HG02588 (cell line): ENCODE data around the gene DDX6.
"Not testable (repeated sequence)": the region's sequence is repeated elsewhere in the genome, so short reads cannot be mapped to it uniquely, and the experiment has no call there.

ENCODE experiments used
- ATAC-seq: cut with Tn5 transposase; IDR thresholded peaks from one replicate; pipeline ENCODE4 v1.9.1; 2021; ENCODE audit warnings: mild to moderate bottlenecking, moderate library complexity; ENCODE audit not compliant: unreplicated experiment

Gene DDX6, protein sequence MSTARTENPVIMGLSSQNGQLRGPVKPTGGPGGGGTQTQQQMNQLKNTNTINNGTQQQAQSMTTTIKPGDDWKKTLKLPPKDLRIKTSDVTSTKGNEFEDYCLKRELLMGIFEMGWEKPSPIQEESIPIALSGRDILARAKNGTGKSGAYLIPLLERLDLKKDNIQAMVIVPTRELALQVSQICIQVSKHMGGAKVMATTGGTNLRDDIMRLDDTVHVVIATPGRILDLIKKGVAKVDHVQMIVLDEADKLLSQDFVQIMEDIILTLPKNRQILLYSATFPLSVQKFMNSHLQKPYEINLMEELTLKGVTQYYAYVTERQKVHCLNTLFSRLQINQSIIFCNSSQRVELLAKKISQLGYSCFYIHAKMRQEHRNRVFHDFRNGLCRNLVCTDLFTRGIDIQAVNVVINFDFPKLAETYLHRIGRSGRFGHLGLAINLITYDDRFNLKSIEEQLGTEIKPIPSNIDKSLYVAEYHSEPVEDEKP

GRCh38 chr11:118791111-118791960 is at the start of gene DDX6:
DDX6 (minus strand) TSS chr11:118791164; CDS start chr11:118786251, 4,913 bp downstream.
- peak; percentile 44 for ATAC-seq

- peak; percentile 70 for ATAC-seq
Observed at GRCh38 chr11:118838905-118839553, 48.1 kb upstream of the DDX6 start.

- ATAC-seq = no peak
Observed at GRCh38 chr11:118837868-118838267, 46.9 kb upstream of the DDX6 start.

- no peak for ATAC-seq
Observed at GRCh38 chr11:118834427-118835028, 43.6 kb upstream of the DDX6 start.

- no peak for ATAC-seq
Observed at GRCh38 chr11:118827118-118827517, 36.2 kb upstream of the DDX6 start.

DNA sequence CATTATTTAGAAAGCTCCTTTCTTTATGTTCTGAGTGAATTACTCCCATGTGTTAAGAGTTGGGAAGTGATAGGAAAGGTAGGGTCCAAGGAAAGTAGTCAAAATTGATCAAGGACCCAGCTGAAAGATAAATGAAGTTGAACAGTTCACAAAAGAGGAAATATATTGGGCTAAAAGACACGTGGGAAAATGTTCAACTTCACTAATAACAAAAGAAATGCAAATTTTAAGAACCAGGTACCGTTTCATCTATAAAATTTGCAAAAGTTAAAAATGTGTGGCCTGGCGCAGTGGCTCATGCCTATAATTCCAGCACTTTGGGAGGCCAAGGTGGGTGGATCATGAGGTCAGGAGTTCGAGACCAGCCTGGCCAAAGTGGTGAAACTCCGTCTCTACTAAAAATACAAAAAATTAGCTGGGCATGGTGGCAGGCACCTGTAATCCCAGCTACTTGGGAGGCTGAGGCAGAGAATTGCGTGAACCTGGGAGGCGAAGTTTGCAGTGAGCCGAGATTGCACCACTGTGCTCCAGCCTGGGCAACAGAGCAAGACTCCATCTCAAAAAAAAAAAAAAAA is 32.1 kb upstream of the DDX6 start:
- not testable (repeated sequence) for ATAC-seq

- peak; percentile 88 for ATAC-seq
Observed at GRCh38 chr11:118820412-118821357, 29.7 kb upstream of the DDX6 start.

DNA sequence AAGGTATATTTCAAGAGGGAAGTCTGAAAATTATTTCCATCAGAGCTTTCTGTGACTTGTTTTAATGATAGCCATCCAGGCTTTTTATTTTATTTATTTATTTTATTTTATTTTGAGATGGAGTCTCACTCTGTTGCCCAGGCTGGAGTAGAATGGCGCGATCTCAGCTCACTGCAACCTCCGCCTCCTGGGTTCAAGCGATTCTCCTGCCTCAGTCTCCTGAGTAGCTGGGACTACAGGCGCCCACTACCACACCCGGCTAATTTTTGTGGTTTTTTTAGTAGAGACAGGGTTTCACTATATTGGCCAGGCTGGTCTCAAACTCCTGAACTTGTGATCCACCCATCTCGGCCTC is 29.0 kb upstream of the DDX6 start:
- not testable (repeated sequence) for ATAC-seq

DNA sequence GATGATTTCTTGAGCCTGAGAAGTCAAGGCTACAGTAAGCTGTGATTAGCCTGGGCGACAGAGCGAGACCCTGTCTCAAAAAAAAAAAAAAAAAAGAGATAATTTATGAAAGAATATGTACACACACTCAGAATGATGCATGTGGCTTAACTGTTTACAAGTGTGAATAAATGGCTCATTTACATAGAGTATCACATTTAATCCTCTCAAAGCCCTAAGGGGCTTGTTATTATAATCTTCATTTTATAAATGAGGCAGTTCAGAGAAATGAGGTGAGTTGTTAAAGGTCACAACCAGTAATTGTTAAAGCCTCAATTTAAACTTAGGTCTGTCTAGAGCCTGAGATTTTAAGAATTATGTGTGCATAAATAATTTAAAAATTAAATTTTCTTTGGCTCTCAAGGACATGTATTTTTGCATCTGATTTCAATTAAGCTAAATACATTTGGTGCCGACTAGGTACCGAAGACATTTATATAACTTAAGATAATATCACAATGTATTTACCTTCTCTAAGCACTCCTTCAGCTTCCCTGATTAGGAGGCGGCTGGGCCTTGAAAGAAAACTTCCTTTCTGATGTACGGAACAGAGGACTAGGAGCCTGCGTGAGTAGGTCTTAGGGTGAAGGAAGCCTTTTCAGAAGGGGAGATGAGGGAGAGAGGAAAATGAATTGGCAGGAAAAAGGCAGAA is 28.5 kb upstream of the DDX6 start:
- ATAC-seq = no peak

DNA sequence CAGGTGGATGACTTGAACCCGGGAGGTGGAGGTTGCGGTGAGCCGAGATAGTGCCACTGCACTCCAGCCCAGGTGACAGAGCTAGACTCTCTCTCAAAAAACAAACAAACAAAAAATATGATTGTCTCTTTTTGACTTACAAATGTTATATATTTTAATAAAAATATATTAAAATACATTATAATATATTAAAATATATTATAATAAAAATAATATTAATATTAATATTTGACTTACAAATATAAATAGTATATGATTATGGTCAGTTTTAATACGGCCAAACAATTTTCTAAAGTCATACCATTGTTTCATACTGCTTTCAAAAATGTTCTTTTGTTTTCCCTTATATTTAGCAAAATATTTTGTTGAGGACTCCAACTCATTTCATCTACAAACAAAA is 27.2 kb upstream of the DDX6 start:
- ATAC-seq = no peak

GRCh38 chr11:118813551-118813950 is 22.6 kb upstream of the DDX6 start:
- no peak for ATAC-seq

DNA sequence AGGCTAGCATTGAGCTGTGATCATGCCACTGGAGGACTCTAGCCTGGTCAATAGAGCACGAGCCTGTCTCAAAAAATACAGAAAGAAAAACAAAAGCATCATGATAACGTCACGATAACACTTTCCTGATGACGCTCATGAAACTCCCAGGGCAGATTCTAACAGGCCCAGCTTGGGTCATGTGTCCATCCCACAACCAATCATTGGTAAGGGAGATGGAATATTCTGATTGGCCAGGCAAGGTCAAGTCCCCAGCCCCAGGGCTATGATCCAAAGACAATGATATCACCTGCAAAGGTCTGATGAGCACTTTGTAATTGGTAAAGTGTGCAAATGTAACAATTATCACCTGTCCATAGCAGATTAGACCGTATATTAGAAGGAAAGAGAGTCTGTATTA is 21.5 kb upstream of the DDX6 start:
- no peak for ATAC-seq

GRCh38 chr11:118807800-118808778 is 17.1 kb upstream of the DDX6 start:
- ATAC-seq = no peak

- ATAC-seq = no peak
Observed at GRCh38 chr11:118806400-118806799, 15.4 kb upstream of the DDX6 start.

DNA sequence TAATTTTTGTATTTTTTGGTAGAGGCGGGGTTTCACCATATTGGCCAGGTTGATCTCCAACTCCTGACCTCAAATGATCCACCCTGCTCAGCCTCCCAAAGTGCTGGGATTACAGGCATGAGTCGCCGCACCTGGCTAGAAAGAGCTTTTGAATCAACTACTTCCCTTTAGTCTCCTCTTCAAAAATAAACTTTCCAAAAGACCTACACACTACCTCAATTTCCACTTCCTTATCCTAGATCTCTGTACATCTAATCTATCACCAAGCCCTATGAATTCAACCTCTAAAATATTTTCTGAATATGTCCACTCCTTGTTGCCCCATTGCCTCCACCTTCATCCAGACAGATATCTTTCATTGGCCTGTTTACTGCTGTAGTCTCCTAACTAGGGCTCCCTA is 13.1 kb upstream of the DDX6 start:
- no peak for ATAC-seq

DNA sequence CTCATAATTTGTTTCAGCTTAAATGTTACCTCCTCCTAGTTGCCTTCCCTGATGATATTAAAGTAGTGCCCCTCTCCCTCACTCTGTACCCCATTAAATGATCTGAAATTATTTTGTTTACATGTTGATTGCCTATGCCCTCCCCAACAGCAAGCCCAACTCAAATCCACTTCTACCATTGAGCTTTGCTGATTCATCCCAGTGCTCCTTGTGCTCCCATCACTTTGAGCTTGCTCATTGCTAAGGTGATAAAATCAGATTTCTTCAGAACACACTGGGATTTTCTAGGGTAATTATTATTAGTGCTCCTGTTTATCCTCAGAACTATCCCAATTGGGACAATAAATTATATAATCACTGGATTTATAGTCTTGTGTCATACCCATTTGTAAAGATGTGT is 8.4 kb upstream of the DDX6 start:
- ATAC-seq = no peak

- ATAC-seq = no peak
Observed at GRCh38 chr11:118797510-118797909, 6.5 kb upstream of the DDX6 start.
